T-helper 2 cell treated with Interferon-gamma antibody and Interleukin-4, amounts not matched to agents 100 ng/mL and 5 ng/mL, for 36 hours (primary cell): ENCODE results near the gene MISP. TPM values are rescaled to one million over a fixed set of nuclear protein-coding genes. Genes with fewer than 3 reads are reported as not detected.

Source experiments
- intact Hi-C: fragments of 100-400 bp; cut with micrococcal nuclease; formaldehyde crosslinking; loops from one replicate; pipeline ENCODE4 v1.15.1; 2023
- total RNA-seq: library from RNA; stranded (reverse); gene quantifications from 2 replicates; pipeline ENCODE4 v1.2.3, GENCODE V29; 2022

The MISP gene
- total RNA-seq, 1 donor from 2014 or later = not detected

DNA sequence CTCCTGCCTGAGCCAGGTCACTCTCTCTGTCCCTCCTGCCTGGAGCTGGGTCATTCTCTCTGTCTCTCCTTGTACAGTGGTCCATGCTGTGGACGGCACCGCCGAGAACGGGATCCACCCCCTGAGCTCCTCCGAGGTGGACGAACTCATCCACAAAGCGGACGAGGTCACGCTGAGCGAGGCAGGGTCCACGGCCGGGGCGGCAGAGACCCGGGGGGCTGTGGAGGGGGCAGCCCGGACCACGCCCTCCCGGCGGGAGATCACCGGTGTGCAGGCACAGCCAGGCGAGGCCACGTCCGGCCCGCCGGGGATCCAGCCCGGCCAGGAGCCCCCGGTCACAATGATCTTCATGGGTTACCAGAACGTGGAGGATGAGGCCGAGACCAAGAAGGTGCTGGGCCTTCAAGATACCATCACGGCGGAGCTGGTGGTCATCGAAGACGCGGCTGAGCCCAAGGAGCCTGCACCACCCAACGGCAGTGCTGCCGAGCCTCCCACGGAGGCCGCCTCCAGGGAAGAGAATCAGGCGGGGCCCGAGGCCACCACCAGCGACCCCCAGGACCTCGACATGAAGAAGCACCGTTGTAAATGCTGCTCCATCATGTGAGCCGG, 4.6 kb upstream of the MISP start:
- intact Hi-C loops = no loop called here

DNA sequence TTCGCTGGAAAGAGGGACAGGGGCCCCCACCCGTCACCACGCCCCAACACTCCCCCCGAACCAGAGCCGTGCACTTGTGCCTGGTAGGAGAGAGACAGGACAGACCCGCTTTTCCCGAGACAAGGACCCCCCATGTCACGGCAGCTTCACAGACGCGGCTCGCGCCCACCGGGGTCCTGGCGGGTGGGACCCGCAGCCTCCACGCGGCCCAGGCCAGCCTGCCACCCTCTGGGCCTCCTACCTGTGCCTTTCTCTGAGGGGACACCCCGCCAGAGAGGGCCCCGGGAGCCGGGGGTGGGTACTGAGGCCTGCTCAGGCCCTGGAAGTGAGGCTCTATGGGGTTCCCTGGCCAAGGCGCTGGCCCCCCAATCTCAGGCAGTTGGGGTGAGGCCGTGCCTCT, 4.0 kb upstream of the MISP start:
- intact Hi-C loops = no loop called here

DNA sequence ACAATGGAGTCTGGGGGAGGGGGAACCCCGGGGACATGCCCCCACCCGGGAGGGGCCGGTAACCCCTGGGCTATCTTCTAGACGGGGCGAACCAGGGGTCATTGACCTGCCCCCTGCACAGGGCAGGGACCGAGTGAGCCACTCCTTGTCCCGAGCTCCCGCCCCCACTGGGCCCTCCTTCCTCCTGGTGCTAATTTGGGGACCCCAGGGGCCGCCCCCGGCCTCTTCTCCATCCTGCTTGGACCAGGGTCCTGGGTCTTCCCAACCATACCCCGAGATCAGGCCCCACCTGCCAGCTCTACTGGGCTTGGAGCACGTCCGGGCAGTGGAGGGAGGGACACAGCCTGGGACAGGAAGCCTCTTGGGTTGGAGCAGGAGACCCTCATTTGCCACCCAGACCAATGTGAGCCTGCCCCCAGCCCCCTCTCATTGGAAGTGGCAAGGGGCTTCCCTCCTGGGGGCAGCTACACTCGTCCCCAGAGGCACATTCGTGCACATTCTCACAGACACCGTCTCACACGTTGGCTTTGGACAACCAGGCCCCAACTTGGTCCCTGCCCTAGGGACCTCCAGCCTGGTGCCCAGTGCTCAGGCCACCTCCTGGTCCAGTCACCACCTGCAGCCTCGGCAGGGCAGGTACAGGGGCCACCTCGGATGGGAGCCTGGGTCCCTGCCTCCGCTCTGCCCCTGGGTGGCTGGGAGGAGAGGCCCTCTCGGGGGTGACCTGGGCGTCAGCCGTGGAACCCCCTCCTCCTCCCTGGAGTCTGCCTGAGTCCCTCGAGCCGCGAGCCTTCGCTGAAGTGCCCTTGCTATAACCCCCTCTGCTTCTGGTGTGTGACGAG, 3.3 kb upstream of the MISP start:
- intact Hi-C loops = no loop called here

DNA sequence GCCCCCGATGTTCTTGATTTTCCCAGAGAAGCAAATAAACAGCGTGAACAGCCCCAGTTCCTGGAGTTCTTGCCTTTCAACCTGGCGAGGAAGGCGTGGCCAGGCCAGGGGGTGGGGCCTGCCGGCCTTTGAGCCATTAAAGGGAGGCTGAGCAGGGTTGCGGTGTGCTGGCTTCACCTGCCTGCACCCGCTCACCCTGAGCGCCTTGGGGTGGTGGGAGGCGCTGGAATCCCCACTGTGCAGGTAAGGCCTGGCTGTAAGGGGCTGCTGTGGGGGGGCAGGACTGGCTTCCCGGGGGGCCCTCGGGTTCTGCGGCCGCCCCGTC, 2.7 kb upstream of the MISP start:
- intact Hi-C loops = no loop called here

DNA sequence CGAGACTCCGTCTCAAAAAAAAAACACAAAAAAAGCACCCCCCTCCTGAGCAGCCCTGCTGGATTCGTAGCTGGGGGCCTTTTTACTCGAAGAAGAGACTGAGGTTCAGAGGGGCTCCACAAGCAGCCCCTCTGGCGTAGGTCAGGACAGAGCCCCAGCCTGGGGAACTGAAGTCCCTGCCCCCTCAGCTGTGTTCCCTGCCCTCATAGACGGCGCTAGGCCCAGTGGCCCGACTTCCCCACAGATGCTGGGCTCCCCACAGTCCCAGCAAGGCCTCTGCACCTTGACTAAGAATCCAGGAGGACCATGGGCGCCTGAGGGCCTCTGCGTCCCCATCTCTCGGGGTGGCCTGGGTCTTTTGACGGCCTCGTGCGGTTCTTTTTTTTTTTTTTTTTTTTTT, 1.1 kb upstream of the MISP start:
- intact Hi-C loops = no loop called here

DNA sequence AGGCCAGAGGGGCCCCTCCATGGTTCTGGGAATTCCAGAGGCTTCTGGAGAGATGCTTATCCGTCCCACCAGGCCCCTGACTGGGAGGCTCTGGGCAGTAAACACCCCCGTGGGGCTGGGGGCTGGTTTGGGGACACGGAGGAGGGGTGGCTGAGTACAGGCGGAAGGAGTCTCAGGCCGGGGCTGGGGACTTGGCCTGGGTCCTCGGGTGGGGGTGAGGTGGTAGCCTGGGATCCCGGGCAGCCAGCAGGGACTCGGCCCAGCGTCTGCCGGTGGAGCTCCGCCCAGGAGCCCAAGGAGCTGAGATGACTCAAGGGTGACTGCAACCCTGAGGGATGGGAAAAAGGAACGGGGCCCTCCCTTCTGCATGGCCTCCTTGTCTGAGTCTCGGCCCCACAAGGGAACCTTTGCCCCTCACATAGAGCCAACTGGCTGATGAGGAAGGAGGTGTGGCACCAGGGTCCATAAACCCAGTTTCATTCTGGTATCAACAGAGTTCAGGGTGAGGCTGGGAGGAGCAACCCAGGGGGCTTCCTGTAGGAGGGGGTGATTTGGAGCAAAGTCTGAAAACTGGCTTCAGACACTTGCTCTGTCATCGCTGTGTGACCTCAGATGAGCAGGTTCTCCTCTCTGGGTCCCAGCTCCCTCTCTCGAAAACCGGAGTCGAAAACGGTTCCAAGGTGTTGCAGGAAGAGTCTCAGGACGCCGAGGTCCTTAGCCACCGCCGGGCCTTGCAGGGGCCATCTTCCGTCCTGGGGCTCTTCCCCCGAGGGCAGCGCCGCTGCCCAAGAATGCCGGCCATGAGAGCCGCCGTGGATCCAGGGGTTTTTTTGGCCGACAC, 809 bp downstream of the MISP start:
- intact Hi-C loops = no loop called here

GRCh38 chr19:752652-753517, 2.0 kb downstream of the MISP start:
- intact Hi-C loops = no loop called here

GRCh38 chr19:754530-754929, 3.6 kb downstream of the MISP start:
- intact Hi-C loops = no loop called here

GRCh38 chr19:755063-755462, 4.2 kb downstream of the MISP start:
- intact Hi-C loops = no loop called here

DNA sequence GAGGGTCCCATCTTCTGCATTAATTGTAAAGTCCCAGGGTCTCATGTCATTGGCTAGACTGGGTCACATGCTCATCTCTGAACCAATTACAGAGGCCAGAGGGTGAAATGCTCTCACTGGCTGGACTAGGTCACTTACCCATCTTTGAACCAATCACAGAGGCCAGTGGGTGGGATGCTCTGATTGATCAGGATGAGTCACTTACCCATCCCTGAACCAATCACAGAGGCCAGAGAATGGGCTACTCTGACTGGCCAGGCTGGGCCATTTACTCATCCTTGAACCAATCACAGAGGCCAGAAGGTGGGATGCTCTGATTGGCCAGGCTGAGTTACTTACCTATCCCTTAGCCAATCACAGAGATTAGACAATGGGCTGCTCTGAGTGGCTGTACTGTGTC, 5.3 kb downstream of the MISP start:
- intact Hi-C loops = no loop called here

DNA sequence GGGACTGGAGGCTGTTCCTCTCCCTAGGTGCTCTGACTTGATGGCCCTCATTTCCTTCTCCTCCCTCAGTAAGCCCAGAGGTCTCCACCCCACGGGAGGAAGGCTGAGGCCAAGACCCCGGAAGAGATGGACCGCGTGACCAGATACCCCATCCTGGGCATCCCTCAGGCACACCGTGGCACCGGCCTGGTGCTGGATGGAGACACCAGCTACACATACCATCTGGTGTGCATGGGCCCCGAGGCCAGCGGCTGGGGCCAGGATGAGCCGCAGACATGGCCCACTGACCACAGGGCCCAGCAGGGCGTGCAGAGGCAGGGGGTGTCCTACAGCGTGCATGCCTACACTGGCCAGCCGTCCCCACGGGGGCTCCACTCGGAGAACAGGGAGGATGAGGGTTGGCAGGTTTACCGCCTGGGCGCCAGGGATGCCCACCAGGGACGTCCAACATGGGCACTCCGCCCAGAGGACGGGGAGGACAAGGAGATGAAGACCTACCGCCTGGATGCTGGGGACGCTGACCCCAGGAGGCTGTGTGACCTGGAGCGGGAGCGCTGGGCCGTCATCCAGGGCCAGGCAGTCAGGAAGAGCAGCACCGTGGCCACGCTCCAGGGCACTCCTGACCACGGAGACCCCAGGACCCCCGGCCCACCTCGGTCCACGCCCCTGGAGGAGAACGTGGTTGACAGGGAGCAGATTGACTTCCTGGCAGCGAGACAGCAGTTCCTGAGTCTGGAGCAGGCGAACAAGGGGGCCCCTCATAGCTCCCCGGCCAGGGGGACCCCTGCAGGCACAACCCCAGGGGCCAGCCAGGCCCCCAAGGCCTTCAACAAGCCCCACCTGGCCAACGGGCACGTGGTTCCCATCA, 6.1 kb downstream of the MISP start:
- intact Hi-C loops = no loop called here

DNA sequence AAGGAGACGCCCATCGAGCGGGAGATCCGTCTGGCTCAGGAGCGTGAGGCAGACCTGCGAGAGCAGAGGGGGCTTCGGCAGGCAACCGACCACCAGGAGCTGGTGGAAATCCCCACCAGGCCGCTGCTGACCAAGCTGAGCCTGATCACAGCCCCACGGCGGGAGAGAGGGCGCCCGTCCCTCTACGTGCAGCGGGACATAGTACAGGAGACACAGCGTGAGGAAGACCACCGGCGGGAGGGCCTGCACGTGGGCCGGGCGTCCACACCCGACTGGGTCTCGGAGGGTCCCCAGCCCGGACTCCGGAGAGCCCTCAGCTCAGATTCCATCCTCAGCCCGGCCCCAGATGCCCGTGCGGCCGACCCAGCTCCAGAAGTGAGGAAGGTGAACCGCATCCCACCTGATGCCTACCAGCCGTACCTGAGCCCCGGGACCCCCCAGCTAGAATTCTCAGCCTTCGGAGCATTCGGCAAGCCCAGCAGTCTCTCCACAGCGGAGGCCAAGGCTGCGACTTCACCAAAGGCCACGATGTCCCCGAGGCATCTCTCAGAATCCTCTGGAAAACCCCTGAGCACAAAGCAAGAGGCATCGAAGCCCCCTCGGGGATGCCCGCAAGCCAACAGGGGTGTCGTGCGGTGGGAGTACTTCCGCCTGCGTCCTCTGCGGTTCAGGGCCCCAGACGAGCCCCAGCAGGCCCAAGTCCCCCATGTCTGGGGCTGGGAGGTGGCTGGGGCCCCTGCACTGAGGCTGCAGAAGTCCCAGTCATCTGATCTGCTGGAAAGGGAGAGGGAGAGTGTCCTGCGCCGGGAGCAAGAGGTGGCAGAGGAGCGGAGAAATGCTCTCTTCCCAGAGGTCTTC, 7.1 kb downstream of the MISP start:
- intact Hi-C loops = no loop called here

DNA sequence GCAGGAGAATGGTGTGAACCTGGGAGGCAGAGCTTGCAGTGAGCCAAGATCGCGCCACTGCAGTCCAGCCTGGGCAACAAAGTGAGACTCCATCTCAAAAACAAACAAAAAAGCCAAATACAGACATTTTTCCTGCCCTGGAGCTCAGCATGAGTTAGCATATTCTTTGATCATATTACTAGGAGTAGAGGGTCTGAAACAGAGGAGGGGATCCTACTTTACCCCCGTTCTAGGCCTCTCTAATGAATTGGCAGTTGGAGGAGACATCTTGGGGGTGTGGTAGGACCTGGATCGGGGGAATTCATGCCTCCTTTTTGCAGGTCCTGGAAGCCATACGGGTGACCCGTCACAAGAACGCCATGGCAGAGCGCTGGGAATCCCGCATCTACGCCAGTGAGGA, 12.3 kb downstream of the MISP start:
- intact Hi-C loops = no loop called here

DNA sequence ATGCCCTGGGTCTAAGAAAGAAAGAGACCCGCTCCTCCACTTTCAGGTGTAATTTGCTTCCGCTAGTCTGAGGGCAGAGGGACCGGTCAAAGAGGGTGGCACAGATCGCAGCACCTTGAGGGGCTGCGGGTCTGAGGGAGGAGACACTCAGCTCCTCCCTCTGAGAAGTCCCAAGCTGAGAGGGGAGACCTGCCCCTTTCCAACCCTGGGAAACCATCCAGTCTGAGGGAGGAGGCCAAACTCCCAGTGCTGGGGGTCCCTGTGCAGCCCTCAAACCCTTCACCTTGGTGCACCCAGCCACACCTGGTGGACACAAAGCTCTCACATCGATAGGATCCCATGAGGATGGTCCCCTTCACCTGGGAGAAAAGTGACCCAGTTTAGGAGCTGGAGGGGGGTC, 13.0 kb downstream of the MISP start:
- intact Hi-C loops = no loop called here

GRCh38 chr19:764301-764700, 13.4 kb downstream of the MISP start:
- intact Hi-C loops = no loop called here

DNA sequence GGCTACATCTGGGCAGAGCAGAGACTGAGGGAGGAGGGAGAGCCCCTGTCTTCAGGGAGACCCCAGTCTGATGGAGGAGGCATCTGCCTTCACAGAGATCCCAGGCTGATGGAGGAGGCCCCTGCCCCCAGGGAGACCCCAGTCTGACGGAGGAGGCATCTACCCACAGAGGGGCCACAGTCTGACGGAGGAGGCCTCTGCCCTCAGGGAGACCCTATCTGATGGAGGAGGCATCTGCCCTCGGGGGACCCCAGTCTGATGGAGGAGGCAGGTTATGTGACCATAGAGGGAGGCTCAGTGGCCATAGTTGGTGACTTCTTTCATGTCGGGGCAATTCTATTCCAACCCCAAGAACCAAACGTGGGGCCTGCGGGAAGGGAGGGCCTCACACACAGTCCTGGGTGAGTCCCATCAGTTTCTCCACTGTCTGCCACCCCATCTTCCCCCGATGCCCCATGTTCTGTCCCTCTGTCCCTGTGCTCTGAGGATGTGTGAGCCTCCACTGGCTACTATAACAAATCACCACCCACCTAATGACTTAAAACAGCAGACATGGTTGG, 14.3 kb downstream of the MISP start:
- intact Hi-C loops = no loop called here

DNA sequence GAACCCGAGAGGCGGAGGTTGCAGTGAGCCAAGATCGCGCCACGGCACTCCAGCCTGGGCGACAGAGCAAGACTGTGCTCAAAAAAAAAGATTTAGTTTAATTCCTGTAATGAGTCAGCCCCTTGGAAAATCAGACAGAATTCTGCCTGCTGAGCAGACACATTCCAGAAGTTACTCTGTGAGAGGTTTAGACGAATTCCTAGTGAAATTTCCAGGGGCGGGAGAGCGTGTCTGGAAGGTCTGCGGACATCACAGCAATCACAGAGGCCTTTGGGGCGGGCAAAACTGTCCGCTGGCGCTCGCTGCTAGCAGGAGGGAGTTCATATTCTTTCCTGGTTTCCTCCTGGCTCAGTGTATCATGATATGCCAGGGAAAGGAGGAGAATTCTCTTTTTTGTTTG, 17.5 kb downstream of the MISP start:
- intact Hi-C loops = no loop called here

DNA sequence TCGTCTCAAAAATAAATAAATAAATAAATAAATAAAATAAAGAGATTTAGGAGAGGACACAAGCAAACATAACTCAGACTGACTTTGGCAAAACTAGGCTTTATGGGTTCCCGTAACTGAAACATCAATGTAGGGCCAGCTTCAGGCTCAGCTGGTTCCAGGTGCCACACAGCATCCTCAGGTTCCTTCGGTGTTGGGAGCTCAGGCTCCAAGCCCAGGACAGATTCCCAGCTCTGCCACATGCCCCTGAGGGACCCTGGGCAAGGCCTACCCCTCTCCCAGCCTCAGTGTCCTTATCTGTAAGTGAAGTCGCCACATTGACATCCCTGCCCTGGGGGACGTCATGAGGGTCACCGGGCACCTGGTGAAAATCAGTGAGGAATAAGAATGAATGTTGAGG, 18.7 kb downstream of the MISP start:
- intact Hi-C loops = loop anchor here (1.0 to 5.0 kb wide), 2 partner anchors 88 to 152 kb away; partner anchors contain the start of gene CFD

DNA sequence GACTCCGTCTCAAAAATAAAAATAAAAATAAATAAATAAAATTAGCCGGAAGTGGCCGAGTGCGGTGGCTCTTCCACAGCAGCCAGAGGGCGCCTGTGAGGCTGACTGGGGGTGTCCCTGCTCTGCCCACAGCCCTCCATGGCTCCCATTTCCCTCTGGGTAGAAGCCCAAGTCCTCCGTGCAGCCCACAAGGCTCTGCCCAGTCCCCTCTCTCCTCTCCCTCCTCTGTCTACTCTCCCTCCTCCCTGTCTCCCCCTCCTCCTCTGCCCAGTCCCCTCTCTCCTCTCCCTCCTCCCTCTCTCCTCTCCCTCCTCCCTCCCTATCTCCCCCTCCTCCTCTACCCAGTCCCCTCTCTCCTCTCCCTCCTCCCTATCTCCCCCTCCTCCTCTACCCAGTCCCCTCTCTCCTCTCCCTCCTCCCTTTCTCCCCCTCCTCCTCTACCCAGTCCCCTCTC, 20.4 kb downstream of the MISP start:
- intact Hi-C loops = loop anchor here (5.0 kb wide), 1 partner anchor 86 kb away; the partner anchor contains the start of gene CFD
